ENCODE measurements around the gene ADORA1.

DNA sequence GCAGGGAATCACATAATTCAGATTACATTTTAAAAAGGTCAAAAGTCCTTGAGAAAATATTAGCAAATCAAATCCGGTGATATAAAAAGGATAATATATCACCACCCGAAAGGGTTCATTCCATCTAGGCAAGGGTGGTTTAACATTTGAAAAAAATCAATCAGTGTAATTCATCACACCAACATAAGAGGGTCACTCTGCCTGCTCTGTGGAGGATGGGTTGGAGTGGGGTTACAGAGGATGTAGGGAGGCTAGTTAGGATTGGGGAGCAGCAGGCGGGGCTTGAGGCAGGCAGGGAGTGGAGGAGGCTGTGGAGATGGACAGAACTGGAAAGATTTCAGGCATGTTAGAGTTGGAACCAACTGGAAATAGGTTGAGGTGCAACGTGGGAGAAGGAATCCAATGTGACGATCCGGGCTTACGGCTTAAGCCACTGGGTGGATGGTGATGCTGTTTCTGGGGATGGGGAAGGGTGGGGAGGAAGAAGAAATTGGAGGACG lies 12.5 kb downstream of the ADORA1 start:
- TF ChIP-seq POLR2A (IDR thresholded peaks at IDR 0.05; ENCODE audit: low read depth, low read length) (no peak), TAF1 (IDR thresholded peaks at IDR 0.05; ENCODE audit: low read depth, low read length) (no peak), POU2F2 (IDR thresholded peaks at IDR 0.05; ENCODE audit: low read depth, low read length) (no peak)
